AG10803 (cell line): ENCODE results near the gene SLC6A1.

Experiments used
- DNase-seq: peaks from one replicate; pipeline ENCODE4 v3.0.0; 2010; ENCODE audit warnings: low read depth
- H3K4me3 ChIP-seq: 2 replicates; pipeline ENCODE4 v1.5.1; 2011; ENCODE audit warnings: mild to moderate bottlenecking, low read length, control low read depth
- CTCF ChIP-seq: conservative IDR thresholded peaks from 2 replicates; pipeline ENCODE4 v1.5.1; 2011; ENCODE audit warnings: mild to moderate bottlenecking, low read length, control low read depth, inconsistent platforms

SLC6A1 gene

DNA sequence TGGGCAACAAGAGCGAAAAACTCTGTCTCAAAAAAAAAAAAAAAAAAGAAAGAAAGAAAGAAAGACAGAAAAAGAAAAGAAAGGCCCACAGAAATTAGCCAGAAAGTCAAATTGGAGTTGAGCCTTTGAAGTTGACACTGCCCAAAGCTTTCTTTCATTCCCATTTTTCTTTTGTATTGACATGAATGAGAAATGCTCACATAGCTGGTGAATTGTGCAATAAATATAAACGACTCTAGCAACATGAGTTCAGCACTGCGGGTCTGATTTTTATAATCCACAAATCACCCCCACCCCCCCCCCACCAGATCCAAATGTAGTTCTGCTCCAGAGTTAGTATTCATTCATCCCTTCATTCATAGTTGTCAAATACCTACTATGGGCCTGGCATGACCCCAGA, 37.4 kb downstream of the SLC6A1 start:
- DNase-seq = no peak
- H3K4me3 ChIP-seq = no peak overlapping the region
- TF ChIP-seq CTCF = no peak

- TF ChIP-seq CTCF = no peak
- DNase-seq = no peak
- no peak overlapping the region for H3K4me3 ChIP-seq
Observed at GRCh38 chr3:11033871-11034270, 41.3 kb downstream of the SLC6A1 start.

DNA sequence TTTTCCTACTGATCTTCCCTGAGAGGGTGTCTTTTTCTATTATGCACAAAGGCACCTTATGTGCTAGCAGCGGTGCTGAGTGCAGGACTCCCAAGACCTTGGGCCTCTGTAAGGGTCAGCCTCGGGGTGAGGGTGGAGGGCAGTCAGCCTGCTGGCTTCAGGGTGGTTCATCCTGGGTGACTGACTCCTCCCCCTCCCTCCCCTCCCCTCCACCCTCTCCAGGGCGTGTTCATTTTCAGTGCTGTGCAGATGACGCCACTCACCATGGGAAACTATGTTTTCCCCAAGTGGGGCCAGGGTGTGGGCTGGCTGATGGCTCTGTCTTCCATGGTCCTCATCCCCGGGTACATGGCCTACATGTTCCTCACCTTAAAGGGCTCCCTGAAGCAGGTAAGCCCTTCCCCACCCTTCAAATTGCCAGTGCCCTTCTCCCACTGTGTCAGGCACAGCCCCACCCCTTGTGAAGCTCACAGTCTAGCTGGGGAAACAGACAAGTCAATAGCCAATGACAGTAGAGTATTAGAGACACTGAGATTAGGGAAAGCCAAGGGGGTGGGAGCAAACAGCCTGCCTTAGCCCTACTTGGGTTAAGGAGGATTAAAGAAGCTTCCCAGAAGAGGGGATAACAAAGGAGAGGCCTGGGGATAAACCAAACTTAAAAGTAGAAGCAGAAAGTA, 41.9 kb downstream of the SLC6A1 start:
- no peak for TF ChIP-seq CTCF
- no peak overlapping the region for H3K4me3 ChIP-seq
- DNase-seq = no peak

- TF ChIP-seq CTCF = no peak
- H3K4me3 ChIP-seq = no peak overlapping the region
- DNase-seq = no peak
Observed at GRCh38 chr3:11035757-11036505, 43.4 kb downstream of the SLC6A1 start.

DNA sequence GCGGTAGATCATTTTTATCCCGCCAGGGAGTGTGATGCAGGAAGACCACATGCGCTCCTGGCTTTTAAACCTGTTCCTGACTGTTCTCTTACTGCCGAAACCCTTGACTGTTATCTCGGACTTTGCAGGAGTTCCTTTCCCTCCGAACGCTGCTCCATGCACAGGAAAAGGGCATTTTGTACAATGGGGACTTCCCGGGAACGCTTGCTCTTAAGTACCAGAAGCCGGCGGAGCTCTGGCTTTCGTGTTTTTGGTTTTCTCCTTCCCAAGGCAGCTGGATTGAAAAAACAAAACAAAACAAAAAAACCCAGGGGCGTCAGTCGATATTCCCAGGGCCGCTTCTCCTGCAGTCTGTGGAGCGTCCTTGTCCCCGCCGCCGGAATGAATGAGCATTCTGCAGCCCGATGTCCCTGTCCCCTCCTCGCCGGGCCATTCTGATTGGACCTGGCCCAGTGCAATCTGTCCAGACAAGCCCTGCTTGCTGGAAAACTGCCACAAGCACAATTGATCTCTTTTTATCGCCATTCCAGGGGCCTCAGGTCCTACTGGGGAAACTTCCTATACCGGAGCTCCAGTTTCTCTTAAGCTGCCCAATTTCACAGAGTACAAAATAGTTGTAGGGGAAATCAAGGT, 44.8 kb downstream of the SLC6A1 start:
- no peak for TF ChIP-seq CTCF
- no peak for DNase-seq
- no peak overlapping the region for H3K4me3 ChIP-seq

- no peak for DNase-seq
- no peak overlapping the region for H3K4me3 ChIP-seq
- TF ChIP-seq CTCF = no peak
Observed at GRCh38 chr3:11037976-11038375, 45.4 kb downstream of the SLC6A1 start.
